NAMALWA (cell line): ENCODE data around the gene TRPC4.
"Not testable (repeated sequence)": the region's sequence is repeated elsewhere in the genome, so short reads cannot be mapped to it uniquely, and the experiment has no call there.

Experiments used
- DNase-seq: peaks from one replicate; pipeline ENCODE4 v3.0.0-alpha.2; 2015; ENCODE audit warnings: low spot score

Gene TRPC4

GRCh38 chr13:37816276-37816675, 53.3 kb downstream of the TRPC4 start:
- DNase-seq = no peak

GRCh38 chr13:37811441-37811840, 58.1 kb downstream of the TRPC4 start:
- no peak for DNase-seq

GRCh38 chr13:37806666-37807065, 62.9 kb downstream of the TRPC4 start:
- no peak for DNase-seq

DNA sequence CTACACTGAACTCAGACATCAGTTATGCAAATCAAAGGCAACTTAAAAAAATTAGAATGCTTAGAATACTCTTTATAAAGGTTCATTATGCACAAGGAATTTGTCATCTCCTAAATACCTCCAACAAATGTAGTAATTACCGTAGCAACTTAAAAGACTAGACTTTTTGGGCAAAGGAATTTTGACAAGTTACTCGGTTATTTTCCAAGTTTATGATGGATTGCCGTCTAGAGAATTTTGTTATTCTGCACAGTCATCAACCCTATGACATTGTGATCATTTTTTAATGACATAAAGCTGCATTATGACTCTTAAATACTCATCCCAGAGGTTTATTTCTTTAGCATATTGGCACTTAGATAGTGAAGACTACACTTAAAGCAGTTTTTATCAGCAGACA, 71.9 kb downstream of the TRPC4 start:
- no peak for DNase-seq

GRCh38 chr13:37796795-37797194, 72.8 kb downstream of the TRPC4 start:
- DNase-seq = not testable (repeated sequence)

- DNase-seq = no peak
Measured at GRCh38 chr13:37795326-37795725, 74.2 kb downstream of the TRPC4 start.

DNA sequence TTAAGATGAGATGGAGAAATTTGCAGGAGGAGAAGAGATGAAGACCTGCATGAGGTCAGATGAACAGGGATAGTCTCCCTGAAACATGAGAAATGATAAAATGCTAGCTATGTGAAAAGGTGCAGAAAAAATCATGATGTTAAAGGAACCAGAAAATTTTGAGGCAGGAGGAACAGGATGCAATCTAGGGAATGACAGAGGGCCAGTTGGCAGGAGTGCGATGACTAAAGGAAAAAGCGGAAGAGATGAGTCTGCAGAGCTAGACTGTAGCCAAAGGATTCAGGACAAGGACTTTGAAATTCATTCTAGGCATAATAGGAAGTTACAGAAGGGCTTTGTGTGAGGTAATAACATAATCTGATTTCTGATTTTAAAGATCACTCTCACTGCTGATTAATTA, 77.9 kb downstream of the TRPC4 start:
- no peak for DNase-seq

DNA sequence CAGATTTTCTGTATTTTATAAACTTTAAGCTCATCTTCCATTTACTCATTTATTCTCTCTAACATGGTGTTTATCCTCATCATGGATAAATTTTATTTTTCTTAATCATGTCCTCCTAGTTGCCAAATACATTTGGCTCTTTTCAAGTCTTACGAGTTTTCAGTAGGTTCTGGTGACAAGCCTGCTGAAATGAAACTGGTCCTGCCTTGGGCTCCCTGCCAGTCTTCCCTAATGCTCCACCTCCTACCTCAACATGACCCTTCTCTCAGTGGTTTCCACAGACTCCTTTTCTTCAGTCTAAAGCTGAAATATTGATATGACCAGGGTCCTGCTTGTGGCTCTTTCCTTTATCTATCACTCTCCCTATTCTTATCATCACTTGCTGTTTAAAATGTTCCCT, 81.2 kb downstream of the TRPC4 start:
- DNase-seq = no peak

GRCh38 chr13:37777676-37778075, 91.9 kb downstream of the TRPC4 start:
- no peak for DNase-seq

DNA sequence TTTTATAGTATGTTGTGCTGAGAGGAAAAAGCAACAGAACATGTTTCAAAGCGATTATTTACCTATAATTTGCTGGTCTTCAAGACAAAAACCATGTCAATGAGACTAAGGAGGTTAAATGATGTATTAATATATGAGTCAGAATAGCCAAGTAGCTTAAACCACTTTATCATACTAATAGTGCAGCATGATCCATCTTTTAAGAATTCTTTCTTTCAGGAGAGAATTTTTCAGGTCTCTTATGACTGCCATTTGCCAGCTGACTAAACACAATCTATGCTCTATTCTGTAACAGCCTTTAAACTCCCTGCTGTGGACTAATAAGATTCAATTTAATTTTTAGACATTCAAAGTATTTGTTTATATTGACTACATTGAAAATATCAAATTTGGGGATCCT, 93.7 kb downstream of the TRPC4 start:
- no peak for DNase-seq

GRCh38 chr13:37772644-37773043, 96.9 kb downstream of the TRPC4 start:
- no peak for DNase-seq

DNA sequence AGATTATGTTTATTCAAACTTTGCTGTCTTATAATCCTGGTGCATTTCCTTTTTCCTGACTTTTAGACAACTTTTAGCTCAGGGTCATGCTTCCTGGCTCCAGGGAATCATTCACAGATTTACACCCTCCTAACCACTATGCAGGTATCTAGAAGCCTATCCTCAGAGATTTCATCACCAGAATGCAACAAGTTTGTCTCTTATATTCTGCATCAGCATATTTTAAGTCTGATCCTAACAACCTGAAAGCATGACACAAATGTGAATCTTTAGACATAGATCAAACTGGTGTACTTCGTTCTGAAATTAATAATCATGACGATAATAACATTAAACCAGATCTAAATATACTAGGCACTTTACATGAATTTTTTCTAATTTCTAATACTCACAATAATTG, 100.0 kb downstream of the TRPC4 start:
- DNase-seq = no peak

DNA sequence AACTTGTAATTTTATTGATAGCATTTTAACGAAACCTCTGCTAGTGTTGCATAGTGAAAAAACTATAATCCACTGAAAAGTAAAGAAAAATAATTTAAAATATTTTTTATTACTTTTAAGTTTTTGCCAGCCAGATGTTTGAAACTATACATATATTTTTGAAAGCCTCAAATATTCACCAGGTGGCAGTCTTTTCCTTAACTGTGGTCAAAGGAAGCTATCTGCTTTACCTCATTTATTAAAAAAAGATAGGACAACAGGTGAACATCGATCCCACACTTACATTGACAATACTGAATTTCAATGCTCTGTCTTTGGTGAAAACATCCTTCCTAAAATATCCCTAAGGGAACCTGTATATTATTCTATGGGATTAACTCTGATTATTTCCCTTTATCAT, 100.5 kb downstream of the TRPC4 start:
- peak; percentile 44 for DNase-seq

DNA sequence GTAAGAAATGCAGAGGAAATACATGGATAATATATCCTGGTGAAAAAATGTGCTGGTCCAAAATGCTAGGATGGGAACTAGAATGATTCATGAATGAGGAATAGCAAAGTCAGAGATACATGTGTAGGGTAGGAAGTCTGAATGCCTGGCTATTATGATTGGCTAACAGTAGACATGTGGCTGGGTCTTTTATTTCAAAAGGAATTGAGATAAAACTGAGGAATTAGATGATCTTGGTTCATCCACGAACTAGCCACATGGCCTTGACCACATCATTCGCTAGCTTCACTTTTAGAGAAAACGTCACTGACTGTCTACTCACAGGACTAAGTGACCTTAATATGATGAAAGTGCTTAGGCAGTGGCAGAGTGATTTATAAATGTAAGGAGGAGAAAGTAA, 103.1 kb downstream of the TRPC4 start:
- no peak for DNase-seq

- DNase-seq = no peak
Measured at GRCh38 chr13:37755349-37755748, 114.2 kb downstream of the TRPC4 start.

DNA sequence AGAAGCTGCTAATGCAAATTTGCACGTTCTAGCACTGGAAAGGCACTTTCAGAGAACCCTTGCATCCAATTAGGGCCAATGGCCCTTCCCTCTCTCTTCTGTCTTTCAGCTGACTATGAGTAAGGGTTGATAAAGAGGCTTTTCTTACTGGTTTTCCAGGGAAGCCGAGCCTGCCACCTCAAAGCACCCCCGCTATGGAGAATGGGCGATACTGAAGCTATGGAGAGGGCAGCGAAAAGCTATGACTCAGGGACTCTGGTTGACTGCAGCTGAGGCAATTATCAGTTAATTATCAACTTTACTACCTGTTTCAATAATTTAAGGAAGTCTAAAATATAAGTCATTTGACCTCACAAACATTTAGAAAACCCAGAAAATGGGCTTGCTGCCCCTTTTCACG, 115.8 kb downstream of the TRPC4 start:
- no peak for DNase-seq

DNA sequence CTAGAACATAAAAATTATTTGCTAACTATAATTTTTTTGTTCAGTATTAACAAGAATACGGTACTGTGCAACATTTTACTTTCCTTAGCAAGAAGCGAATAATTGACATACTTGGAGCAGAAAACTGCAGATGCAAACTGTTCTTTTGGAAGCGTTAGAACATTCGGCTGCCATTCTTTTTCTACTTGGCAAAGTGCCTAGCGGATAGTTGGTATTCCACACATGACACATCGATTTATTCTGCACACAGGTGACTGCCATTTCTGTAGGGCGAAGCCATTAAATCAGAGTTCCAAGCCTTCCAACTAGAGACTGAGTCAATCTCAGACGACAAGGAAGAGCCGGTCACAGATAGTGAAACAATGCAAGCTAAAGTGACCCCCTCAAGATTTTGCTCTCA, 117.4 kb downstream of the TRPC4 start:
- DNase-seq = no peak

DNA sequence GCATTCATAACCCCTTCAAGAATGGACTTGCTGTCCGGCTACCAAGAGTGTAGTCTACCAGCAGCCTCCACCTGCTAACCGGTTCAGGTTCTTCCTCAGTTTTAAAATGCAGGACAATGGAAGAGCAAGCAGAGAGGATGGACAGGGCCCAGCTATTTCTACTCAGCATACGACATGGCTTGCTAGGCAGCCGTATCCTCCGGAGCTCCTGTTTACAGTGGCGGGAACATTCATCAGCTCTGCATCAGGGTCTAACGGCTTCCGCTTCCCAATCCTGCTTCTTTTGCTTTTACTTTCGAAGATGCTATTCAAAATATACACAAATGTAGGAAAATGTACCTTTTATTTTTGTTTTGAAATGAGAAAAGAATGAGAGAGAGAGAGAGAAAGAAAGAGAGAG, 118.5 kb downstream of the TRPC4 start:
- DNase-seq = no peak

GRCh38 chr13:37748913-37749312, 120.7 kb downstream of the TRPC4 start:
- no peak for DNase-seq

DNA sequence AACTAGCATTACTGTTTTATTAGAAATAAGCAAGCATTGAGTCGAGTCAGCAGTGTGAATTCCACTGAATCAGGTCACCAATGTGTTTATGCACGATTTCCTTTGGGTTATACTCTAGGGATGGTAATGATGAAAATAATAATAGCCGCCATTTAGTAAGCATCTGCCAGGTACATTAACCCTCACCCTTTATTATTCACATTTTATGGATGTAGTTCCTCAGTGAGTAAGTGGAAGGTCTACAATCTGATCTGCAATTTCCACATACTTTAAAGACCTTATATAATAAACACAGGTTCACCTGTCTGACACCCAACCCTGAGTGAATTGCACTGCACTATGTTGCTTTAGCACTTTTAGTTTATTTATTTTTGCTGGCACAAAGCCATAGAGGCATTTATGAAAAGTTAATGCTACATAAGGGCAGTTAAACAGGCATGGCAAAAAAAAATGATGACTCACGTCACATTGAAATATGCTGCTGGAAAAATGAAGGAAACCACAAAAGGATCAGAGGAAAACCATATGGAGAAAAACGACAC, 122.4 kb downstream of the TRPC4 start:
- DNase-seq = no peak

DNA sequence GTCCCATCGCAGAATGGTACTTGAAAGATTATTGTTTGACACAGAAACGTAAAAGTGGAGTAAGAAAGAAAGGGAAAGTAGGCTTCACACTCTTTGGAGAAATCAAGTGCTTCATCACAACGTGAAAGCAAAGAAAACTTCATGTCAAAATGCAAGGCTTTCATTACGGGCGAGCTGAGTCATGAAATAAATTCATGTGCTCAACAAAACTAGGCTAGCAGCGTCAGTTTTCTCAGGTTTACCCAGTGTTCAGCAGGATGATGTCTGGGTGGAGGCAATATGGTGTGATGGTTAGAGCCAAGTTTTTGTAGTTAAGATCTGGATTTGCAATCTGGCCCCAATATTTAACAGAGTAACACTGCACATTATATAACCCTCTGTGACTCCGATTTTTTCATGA, 128.0 kb downstream of the TRPC4 start:
- DNase-seq = no peak

DNA sequence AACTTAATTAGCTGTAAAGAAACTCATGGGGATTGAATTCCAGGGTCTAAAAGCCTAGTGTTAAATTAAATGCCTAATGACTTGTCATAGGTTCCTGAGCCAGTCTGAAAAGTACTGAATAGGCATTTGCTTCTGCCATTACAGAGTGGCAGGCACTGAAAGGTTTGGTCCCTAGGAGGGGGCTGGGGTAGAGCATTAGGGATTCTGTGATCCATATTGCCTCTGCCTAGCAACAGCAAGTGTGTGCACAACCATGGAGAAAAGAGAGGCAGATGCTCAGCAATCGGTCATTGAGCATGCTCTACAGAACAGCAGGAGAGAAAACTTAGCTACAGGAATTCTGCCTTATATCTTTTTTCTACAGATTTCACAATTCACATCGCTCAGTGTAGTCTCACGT, 133.5 kb downstream of the TRPC4 start:
- no peak for DNase-seq

- no peak for DNase-seq
Measured at GRCh38 chr13:37735293-37735692, 134.3 kb downstream of the TRPC4 start.

GRCh38 chr13:37729876-37730275, 139.7 kb downstream of the TRPC4 start:
- DNase-seq = no peak
